Occipital lobe (tissue), 2 donors: ENCODE measurements around the gene NCSTN. TPM values are rescaled to one million over a fixed set of nuclear protein-coding genes. Genes with fewer than 3 reads are reported as not detected.

Experiments
- DNase-seq: peaks from one replicate; lab custom pipeline; 2025; lab: John Stamatoyannopoulos, UW
- total RNA-seq: library from RNA; depleted of rRNA; stranded (reverse); fragments of >200 nt; gene quantifications from one replicate; pipeline ENCODE4 v1.2.3, GENCODE V29; 2014

Gene NCSTN
- total RNA-seq, result 25.9 TPM

GRCh38 chr1:160342953-160343869 lies at the start of gene NCSTN, which contains the start of gene COPA:
NCSTN (plus strand) TSS chr1:160343383; CDS start chr1:160343397, 14 bp downstream.
COPA (minus strand) TSS chr1:160343250; CDS start chr1:160343170, 80 bp downstream.
- DNase-seq, result peak; percentile 89

- DNase-seq, result no peak
Observed at GRCh38 chr1:160296036-160296435, 47.1 kb upstream of the NCSTN start.

- DNase-seq, result no peak
Observed at GRCh38 chr1:160300173-160300572, 43.0 kb upstream of the NCSTN start.

GRCh38 chr1:160307118-160307791 lies 35.9 kb upstream of the NCSTN start:
- no peak for DNase-seq

- no peak for DNase-seq
Observed at GRCh38 chr1:160308451-160309184, 34.6 kb upstream of the NCSTN start.

- DNase-seq, result no peak
Observed at GRCh38 chr1:160309185-160309557, 34.0 kb upstream of the NCSTN start.

- no peak for DNase-seq
Observed at GRCh38 chr1:160309571-160309970, 33.6 kb upstream of the NCSTN start.

- DNase-seq, result no peak
Observed at GRCh38 chr1:160315359-160315758, 27.8 kb upstream of the NCSTN start.

GRCh38 chr1:160322831-160323230 lies 20.4 kb upstream of the NCSTN start:
- no peak for DNase-seq

- no peak for DNase-seq
Observed at GRCh38 chr1:160325252-160325651, 17.9 kb upstream of the NCSTN start.

- no peak for DNase-seq
Observed at GRCh38 chr1:160326418-160326817, 16.8 kb upstream of the NCSTN start.

- peak; percentile 5 for DNase-seq
Observed at GRCh38 chr1:160328184-160328583, 15.0 kb upstream of the NCSTN start.

- DNase-seq, result no peak
Observed at GRCh38 chr1:160330119-160330518, 13.1 kb upstream of the NCSTN start.

GRCh38 chr1:160332516-160332915 lies 10.7 kb upstream of the NCSTN start:
- no peak for DNase-seq

GRCh38 chr1:160338580-160338979 lies 4.6 kb upstream of the NCSTN start:
- no peak for DNase-seq

GRCh38 chr1:160340146-160340545 lies 3.0 kb upstream of the NCSTN start:
- DNase-seq, result no peak

GRCh38 chr1:160340866-160341265 lies 2.3 kb upstream of the NCSTN start:
- no peak for DNase-seq

- DNase-seq, result no peak
Observed at GRCh38 chr1:160342526-160342925, 657 bp upstream of the NCSTN start.

GRCh38 chr1:160344241-160344640 lies 1.1 kb downstream of the NCSTN start:
- no peak for DNase-seq

GRCh38 chr1:160344936-160345335 lies 1.8 kb downstream of the NCSTN start:
- no peak for DNase-seq

GRCh38 chr1:160346463-160346862 lies 3.3 kb downstream of the NCSTN start:
- DNase-seq, result no peak

- no peak for DNase-seq
Observed at GRCh38 chr1:160346958-160347357, 3.8 kb downstream of the NCSTN start.
